Fibroblast of mammary gland (primary cell): ENCODE data around the gene HMGXB3.

Experiments used
- DNase-seq: peaks from one replicate; pipeline ENCODE4 v3.0.0-alpha.2; 2010; ENCODE audit warnings: low read depth
- H3K4me3 ChIP-seq: 2 replicates; pipeline ENCODE4 v1.5.1; 2011; ENCODE audit warnings: low read depth, mild to moderate bottlenecking, low read length, moderate library complexity; ENCODE audit not compliant: control insufficient read depth
- TF ChIP-seq, protein P1 (sequence below): conservative IDR thresholded peaks from 2 replicates; pipeline ENCODE4 v1.5.1; 2011; ENCODE audit warnings: low read depth, low read length, inconsistent platforms; ENCODE audit not compliant: control insufficient read depth, insufficient read depth

HMGXB3 gene

DNA sequence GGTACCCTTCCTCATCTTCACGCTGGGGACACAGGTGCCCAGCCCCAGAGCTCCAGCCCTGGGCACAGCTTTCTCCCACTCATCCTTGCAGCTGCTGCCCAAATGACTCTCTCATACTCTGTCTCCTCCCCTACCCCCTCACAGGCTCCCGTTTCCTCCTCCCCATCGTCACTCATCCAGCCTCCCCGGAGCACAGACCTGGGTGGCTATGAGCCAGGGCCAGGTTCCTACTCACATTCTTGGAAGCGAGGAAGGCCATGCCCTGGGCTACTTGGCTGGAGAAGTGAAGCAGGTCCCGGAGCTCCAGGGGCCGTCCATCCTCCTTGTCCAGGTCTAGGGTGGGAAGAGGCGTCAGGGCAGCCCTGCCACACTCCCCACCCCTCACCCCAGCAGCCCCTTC, 56.5 kb downstream of the HMGXB3 start:
- TF ChIP-seq, protein P1, sequence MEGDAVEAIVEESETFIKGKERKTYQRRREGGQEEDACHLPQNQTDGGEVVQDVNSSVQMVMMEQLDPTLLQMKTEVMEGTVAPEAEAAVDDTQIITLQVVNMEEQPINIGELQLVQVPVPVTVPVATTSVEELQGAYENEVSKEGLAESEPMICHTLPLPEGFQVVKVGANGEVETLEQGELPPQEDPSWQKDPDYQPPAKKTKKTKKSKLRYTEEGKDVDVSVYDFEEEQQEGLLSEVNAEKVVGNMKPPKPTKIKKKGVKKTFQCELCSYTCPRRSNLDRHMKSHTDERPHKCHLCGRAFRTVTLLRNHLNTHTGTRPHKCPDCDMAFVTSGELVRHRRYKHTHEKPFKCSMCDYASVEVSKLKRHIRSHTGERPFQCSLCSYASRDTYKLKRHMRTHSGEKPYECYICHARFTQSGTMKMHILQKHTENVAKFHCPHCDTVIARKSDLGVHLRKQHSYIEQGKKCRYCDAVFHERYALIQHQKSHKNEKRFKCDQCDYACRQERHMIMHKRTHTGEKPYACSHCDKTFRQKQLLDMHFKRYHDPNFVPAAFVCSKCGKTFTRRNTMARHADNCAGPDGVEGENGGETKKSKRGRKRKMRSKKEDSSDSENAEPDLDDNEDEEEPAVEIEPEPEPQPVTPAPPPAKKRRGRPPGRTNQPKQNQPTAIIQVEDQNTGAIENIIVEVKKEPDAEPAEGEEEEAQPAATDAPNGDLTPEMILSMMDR: no peak
- DNase-seq: no peak
- no peak overlapping the region for H3K4me3 ChIP-seq

DNA sequence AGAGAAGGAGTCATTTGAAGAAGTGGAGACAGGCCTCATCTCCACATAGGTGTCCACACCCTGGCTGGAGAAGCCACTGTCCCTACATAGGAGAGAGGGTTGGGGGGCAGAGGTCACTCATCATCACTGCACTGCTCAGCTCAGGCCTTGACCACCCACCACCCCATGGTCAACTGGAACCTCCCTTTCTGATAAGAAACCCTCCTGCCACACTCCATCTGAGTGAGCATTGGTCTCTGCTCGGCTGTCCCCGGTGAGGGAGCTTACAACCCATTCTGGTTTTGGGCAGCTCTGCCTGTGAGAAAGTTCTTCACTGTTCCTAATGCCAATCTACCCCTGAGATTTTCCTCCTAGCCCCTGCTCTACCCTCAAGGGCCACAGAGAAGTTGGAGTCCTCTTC, 57.0 kb downstream of the HMGXB3 start:
- TF ChIP-seq, protein P1: no peak
- no peak overlapping the region for H3K4me3 ChIP-seq
- no peak for DNase-seq

DNA sequence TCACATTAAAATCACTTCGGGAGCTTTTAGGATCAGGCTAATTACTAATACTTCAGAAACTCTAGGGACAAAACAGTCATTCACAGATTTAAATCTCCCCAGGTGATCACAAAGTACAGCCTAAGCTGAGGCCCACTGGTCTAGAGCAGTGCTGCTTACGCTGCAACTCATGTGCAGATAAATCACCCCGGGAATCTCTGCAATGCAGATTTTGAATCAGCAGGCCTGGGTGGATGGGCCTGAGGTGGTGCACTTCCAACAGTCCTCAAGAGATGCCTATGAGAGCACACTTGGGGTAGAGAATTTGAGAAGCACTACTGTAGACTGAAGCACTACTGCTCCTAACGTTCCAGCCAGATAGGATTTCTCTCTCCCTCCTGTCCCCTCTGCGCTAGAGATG, 57.5 kb downstream of the HMGXB3 start:
- no peak for DNase-seq
- no peak overlapping the region for H3K4me3 ChIP-seq
- TF ChIP-seq, protein P1: no peak

DNA sequence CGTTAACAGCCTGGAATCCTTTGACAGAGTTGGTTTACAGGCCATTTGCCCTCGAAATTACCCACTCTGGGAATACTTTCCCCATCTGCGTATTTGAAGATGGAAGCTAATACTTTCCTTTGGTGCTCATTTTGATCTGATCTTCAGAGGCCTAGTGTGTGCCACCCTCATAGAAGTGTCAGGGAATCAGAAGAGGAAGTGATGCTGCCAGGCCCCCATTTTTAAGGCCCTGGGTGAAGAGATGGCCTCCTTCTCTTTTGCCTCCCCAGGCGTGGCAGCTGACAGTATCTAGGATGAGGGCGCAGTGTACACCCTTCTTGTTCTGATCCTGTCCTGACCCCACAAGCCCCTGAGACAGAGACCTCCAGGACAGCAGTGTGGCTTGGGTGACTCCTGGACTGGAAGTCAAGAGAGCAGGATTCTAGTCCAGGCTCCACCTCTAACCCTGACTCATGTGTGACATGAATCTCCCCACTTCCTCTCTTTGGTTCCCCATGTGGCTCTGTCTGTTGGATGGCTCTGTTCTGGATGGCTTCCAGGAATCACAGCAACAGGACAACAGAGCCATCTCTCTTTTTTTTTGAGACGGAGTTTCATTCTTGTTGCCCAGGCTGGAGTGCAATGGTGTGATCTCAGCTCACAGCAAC, 58.1 kb downstream of the HMGXB3 start:
- H3K4me3 ChIP-seq: no peak overlapping the region
- DNase-seq: peak; percentile 94
- TF ChIP-seq, protein P1: no peak

DNA sequence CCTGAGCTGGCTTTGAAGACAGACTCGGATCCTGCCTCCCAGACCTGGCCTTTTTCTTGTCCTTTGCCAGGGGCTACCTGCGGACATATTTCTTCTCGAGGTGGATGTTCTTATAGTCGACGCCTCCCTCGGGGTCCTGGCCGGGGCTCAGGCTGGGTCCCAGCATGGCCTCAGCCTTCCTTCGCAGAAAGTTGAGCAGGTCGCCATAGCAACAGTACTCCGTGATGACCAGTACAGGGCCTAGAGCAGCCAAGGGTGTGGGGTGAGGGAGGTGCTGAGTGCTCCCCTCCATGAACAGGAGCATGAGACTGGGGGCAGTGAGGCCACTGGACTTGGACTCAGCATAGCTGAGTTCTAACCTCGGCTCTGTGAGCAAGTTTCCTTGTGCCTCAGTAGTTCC, 59.1 kb downstream of the HMGXB3 start:
- DNase-seq: no peak
- no peak overlapping the region for H3K4me3 ChIP-seq
- TF ChIP-seq, protein P1: no peak

DNA sequence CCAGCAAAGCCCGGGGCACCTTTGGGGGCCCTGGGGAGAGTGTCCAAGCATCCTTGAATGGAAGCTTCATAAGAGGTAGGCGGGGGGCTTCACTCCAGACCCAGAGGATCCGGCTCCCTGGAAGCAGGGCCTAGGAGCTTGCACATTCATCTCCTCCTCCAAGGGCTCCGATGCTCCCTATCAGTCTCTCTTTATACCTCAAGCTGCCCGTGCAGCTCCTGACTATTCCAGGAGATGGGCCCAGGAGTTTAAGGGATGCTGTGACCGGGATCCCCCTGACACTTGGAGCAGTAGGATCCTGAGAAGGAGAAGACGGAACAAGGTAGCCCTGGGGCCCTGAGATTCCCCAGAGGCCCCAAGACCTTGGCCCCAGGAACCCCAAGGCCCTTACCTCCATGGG, 59.9 kb downstream of the HMGXB3 start:
- H3K4me3 ChIP-seq: no peak overlapping the region
- TF ChIP-seq, protein P1: no peak
- no peak for DNase-seq

DNA sequence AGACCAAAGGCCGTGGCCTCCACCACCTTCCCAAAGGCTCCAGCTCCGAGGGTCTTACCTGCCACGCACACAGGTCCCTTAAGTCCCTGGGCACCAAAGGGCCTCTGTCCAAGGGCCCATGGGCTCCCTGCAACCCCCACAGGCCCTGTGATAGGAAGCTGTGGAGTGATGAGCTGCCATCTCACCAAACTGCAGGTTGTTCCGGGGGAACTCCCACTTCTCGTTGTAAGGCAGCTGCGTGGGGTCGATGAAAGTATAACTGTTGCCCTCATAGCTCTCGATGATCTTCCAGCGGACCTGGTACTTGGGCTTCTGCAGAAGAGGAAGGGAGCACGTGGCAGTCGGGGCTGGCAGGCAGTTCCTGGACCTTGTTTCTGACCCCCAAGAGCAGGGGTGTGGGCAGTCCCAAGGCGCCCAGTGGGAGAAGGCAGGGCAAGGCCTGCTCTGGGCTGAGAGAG, 61.0 kb downstream of the HMGXB3 start:
- TF ChIP-seq, protein P1: no peak
- H3K4me3 ChIP-seq: no peak overlapping the region
- no peak for DNase-seq
